ENCODE data around the gene KHDRBS1.
A peak's percentile ranks its signal among the peaks of the same experiment; 100 is the strongest.
"Not testable (repeated sequence)": the region's sequence is repeated elsewhere in the genome, so short reads cannot be mapped to it uniquely, and the experiment has no call there.

The KHDRBS1 gene

GRCh38 chr1:32014199-32014947, 705 bp downstream of the KHDRBS1 start:
- no peak for DNase-seq

GRCh38 chr1:32014948-32015273, 1.2 kb downstream of the KHDRBS1 start:
- DNase-seq, result no peak

DNA sequence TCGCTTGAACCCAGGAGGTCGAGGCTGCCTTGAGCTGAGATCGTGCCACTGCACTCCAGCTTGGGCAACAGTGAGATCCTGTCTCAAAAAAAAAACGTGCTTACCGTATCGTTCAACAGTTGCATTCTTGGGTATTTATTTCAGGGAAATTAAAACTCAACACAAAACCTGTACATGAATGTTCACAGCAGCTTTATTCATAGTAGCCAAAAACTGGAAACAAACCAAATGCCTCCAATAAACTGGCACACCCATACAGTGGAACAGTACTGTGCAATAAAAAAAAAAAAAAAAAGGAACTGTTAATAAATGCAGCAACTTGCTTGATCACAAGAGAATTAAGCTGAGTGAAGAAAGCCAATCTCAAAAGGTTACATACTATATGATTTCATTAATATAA, 6.7 kb downstream of the KHDRBS1 start:
- DNase-seq, result no peak

GRCh38 chr1:32021574-32022018, 7.9 kb downstream of the KHDRBS1 start:
- not testable (repeated sequence) for DNase-seq

GRCh38 chr1:32023351-32023750, 9.7 kb downstream of the KHDRBS1 start:
- DNase-seq, result no peak

DNA sequence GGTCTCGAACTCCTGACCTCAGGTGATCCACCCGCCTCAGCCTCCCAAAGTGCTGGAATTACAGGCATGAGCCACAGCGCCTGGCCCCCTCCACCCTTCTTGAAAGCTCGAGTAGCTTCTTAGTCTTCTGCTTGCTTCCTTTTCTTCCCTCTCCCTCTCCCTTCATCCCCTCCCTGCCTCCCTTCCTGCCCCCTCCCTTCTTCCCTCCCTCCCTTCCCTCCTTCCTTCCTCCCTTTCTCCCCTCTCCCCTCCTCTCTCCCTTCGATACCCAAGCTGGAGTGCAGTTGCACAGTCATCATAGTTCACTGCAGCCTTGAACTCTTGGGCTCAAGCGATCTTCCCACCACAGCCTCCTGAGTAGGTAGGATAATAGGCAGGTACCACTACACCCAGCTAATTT, 11.8 kb downstream of the KHDRBS1 start:
- no peak for DNase-seq

- no peak for DNase-seq
Measured at GRCh38 chr1:32028746-32029145, 15.1 kb downstream of the KHDRBS1 start.

DNA sequence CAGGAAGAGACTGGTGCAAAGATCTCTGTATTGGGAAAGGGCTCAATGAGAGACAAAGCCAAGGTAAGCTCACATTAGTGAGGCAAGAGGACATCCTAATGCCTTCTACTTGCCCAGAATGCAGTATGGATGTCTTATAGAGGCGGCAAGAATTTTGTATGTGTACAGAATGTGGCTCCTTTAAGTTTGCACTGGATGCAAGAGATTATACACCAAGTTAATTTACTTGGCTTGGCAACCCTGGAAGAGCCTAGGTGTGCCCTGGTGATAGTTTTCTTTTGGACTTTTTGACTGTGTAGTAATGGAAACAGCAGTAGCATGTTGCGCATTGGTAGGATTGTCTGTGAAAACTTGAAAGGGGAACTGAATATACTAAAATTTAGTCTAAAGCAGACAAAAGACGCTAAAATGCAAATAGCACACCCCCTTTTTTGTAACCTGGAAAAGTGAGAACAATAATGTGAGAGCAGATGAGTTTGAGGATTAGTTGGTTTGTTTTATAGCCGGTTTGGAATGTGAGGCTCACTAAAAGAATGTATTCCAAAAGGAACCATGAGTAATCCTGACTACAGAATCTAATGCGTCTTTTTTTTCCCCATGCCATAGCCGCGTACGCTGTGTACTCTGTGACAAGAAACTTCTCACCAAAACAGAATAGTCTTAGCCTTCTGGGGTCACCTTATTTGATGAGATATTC, 18.1 kb downstream of the KHDRBS1 start:
- DNase-seq, result no peak

DNA sequence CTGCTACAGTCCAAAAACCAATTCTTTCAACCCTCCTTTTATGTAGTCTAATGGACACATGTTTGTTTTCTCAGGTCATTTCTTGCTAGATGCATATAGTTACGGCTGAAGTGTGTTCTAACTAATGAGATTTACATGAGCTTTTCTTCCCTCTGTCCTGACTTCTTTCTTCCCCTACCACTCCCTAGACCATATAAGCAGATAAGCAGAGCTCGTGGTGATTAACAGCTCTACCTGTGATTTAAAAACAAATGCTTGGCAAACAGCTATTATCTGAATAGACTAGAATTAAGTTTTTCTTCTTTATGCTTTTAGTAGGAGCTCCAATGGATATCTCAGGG, 18.6 kb downstream of the KHDRBS1 start:
- DNase-seq, result no peak

GRCh38 chr1:32035119-32035518, 21.5 kb downstream of the KHDRBS1 start:
- DNase-seq, result no peak

DNA sequence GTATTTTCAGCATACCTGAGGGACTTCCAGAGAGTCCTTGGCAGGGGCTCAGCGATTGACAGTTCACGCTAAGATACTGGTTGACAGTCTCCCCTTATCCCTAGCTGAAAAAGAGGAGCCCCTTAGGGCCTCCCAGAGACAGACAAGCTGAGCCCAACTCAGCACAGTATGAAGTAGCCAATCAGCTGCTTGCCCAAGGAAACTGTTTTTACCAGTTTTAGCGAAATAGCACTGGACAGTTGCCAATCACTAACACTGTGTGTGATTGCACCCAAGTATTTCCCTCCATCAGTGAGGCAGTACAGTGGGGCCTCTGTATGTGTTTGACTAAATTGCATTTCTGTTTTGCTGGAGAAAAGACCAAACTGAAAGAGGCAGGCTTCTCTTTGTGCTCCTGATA, 27.0 kb downstream of the KHDRBS1 start:
- DNase-seq, result no peak

GRCh38 chr1:32042330-32042729, 28.7 kb downstream of the KHDRBS1 start:
- no peak for DNase-seq

DNA sequence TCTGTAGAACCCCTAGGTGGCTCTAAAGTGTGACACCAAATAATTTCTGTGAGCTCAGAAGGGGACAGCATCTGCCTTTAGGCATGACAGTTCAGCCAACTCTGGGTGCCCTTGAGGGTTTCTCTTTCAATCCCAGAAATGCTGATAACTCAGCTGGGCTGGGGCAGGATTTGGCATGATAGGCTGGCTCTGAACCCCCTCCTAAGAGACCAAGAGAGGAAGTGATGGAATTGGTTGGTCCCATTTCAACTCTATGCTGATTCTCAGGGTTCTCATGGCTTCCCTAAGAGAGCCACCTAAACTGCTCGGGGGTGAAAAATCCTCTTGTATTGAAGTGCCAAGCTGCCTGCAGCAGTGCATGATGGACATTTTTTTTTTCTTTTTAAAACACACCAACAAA, 30.6 kb downstream of the KHDRBS1 start:
- no peak for DNase-seq

- DNase-seq, result no peak
Measured at GRCh38 chr1:32045772-32046171, 32.1 kb downstream of the KHDRBS1 start.

DNA sequence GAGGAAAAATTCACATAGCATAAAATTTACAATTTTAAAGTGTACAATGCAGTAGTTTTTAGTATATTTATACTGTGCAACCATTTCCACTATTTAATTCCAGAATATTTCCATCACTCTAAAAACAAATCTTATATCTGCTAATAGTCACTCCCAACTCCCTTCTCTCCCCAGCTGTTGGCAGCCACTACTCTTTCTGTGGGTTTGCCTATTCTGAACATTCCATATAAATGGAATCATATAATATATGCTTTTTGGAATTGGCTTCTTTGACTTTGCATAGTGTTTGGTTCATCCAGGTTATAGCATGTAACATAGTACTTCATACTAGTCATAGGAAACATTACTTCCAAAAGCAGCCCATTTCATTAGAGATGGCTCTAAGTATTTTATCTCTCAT, 34.0 kb downstream of the KHDRBS1 start:
- no peak for DNase-seq

- no peak for DNase-seq
Measured at GRCh38 chr1:32048440-32048839, 34.8 kb downstream of the KHDRBS1 start.

DNA sequence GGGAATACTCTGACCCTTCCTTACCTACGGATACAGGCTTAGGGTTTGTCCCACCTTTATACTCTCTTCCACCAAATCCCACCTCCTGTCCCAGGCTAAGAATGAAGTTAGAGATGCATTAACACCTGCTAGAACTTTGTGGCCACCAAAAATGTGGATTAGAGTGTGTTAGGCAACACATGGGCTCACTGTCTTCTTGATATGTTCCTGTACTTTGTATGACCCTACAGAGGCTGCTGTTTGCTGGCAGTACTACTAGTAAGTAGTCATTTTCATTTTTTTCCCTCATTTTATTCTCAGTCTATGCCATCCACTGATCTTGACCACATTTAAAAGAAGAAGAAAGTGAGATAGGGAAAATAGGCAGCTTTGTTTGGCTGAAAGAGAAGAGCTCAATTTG, 38.0 kb downstream of the KHDRBS1 start:
- DNase-seq, result no peak

DNA sequence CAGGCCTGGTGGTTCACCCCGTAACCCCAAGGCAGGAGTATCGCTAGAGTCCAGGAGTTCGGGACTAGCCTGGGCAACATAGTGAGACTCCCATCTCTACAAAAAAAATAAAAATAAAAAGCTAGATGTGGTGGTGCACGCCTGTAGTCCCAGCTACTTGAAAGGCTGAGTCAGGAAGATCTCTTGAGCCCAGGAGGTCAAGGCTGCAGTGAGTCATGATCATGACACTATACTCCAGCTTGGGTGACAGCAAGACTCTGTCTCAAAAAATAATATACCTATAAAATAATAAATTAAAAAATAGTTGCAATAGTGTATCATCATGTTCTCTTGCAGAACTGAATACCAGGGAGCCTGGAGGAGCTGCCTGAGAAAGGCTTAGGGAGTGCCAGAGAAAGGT, 39.2 kb downstream of the KHDRBS1 start:
- DNase-seq, result no peak

GRCh38 chr1:32055416-32055815, 41.7 kb downstream of the KHDRBS1 start:
- no peak for DNase-seq

GRCh38 chr1:32056598-32056997, 42.9 kb downstream of the KHDRBS1 start:
- no peak for DNase-seq

- DNase-seq, result no peak
Measured at GRCh38 chr1:32060914-32061313, 47.2 kb downstream of the KHDRBS1 start.

DNA sequence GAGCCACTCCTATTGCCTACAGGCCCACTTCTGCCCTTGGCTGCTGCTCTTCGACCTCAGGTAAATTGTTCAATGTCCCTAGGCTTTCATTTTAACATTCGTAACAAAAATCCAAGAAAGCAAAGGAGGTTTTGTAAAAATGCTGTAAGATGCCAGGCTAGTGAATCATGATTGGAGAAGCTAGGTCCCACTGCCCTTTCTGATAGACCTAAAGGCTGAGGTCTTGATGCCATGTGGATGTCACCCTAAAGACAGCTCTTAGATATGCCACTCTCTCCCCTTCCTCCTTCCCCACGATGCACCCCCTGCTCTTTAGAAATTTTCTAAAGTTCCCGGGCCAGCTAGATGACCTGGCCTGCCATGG, 49.2 kb downstream of the KHDRBS1 start:
- DNase-seq, result no peak

- DNase-seq, result peak; percentile 13
Measured at GRCh38 chr1:32063261-32063681, 49.6 kb downstream of the KHDRBS1 start.

DNA sequence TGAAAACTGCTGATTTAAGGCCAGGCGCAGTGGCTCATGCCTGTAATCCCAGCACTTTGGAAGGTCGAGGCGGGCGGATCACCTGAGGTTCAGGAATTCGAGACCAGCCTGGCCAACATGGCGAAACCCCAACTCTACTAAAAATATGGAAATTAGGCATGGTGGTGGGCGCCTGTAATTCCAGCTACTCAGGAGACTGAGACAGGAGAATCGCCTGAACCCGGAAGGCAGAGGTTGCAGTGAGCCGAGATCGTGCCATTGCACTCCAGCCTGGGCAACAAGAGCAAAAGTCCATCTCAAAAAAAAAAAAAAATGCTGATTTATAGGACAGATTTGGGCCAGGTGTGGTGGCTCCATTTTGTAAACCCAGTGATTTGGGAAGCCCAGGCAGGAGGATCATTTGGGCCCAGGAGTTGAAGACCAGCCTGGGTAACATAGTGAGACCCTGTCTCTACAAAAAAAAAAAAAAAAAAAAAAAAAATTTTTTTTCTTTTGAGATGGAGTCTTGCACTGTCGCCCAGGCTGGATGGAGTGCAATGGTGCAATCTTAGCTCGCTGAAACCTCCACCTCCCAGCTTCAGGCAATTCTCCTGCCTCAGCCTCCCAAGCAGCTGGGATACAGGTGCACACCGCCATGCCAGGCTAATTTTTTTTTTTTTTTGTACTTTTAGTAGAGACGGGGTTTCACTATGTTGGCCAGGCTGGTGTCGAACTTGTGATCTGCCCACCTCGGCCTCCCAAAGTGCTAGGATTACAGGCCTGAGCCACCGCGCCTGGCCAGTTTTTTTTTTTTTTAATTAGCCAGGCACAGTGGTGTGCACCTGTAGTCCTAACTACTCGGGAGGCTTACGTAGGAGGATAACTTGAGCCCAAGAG, 52.2 kb downstream of the KHDRBS1 start:
- not testable (repeated sequence) for DNase-seq
